Adipocyte (in vitro differentiated cells): ENCODE data around the gene IFT22.
"Not testable (repeated sequence)": the region's sequence is repeated elsewhere in the genome, so short reads cannot be mapped to it uniquely, and the experiment has no call there.

Experiments
- DNase-seq: peaks from one replicate; pipeline ENCODE4 v3.0.0-alpha.2; 2015; ENCODE audit warnings: low read depth
- H3K27me3 ChIP-seq: replicated peaks from 2 replicates; pipeline ENCODE4 v1.7.0; 2013; ENCODE audit warnings: mild to moderate bottlenecking, low read length, moderate library complexity; ENCODE audit not compliant: control insufficient read depth, insufficient read depth
- H3K36me3 ChIP-seq: 2 replicates; pipeline ENCODE4 v1.7.0; 2013; ENCODE audit warnings: low read length, mild to moderate bottlenecking, moderate library complexity; ENCODE audit not compliant: control insufficient read depth, insufficient read depth, severe bottlenecking
- H3K4me1 ChIP-seq: 2 replicates; pipeline ENCODE4 v1.7.0; 2013; ENCODE audit warnings: mild to moderate bottlenecking, low read length, moderate library complexity; ENCODE audit not compliant: control insufficient read depth, insufficient read depth
- H3K4me3 ChIP-seq: 2 replicates; pipeline ENCODE4 v1.7.0; 2013; ENCODE audit warnings: mild to moderate bottlenecking, low read length, moderate library complexity
- H3K9ac ChIP-seq: 2 replicates; pipeline ENCODE4 v1.7.0; 2013; ENCODE audit warnings: mild to moderate bottlenecking, low read length, moderate library complexity
- H3K9me3 ChIP-seq: 2 replicates; pipeline ENCODE4 v1.7.0; 2013; ENCODE audit warnings: mild to moderate bottlenecking, low read length, moderate library complexity; ENCODE audit not compliant: control insufficient read depth

The IFT22 gene

DNA sequence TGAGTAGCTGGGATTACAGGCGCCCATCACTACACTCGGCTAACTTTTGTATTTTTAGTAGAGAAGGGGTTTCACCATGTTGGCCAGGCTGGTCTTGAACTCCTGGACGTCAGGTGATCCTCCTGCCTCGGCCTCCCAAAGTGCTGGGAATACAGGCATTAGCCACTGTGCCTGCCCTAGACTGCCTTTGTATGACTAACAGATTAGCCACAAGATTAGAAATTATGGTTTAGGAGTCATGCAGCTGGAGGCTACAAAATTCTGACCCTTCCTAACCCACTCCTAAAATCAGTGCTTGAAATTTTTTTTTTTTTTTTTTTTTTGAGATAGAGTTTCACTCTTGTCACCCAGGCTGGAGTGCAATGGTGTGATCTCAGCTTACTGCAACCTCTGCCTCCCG, 29.0 kb downstream of the IFT22 start:
- not testable (repeated sequence) for H3K9ac ChIP-seq, H3K36me3 ChIP-seq, DNase-seq, H3K9me3 ChIP-seq, H3K4me1 ChIP-seq, H3K4me3 ChIP-seq
- H3K27me3 ChIP-seq, result peaks cover 48% of the 10 kb centered on the region

DNA sequence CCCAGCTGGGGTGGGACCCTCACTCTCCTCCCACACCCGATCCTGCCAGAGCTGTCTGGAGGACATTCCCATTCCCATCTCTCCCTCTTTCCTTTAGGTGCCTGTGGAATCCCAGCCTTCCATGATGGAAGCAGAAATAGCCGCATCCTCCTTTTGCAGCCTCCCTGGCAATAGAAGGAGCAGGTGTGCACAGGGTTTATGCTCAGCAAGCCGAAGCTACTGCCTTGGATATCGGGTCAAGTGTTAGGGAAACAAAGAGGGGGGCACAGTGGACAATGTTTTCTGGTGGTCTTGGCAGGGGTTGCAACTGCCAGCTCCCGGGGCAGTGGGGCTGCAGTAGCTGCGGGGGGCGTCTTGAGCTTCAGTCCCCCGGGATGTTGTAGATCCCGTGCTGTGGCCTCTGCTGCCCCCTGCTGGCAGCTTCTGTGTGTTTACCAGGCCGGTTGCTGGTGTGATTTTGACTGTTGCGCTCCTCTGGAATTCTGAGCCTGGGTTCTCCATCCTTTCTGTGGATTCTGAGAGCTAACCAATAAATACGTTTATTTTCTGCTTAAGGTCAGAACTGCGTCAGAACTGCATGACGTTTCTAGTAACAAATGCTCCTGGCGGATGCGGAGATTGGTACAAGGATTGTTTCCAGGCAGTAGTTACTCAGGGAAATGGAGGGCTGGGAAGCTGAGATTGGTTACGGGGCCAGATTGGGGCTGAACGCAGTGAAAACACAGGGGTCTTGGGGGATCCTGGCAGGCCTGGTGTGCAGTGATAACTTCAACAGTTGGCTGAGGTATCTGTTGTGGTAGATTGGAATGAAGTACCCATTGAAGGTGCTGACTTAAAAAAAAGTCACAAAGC, 31.2 kb downstream of the IFT22 start:
- H3K4me1 ChIP-seq, H3K9me3 ChIP-seq, H3K9ac ChIP-seq, H3K36me3 ChIP-seq, H3K4me3 ChIP-seq: not testable (repeated sequence)
- peaks cover 46% of the 10 kb centered on the region for H3K27me3 ChIP-seq
- peak; percentile 67 for DNase-seq

DNA sequence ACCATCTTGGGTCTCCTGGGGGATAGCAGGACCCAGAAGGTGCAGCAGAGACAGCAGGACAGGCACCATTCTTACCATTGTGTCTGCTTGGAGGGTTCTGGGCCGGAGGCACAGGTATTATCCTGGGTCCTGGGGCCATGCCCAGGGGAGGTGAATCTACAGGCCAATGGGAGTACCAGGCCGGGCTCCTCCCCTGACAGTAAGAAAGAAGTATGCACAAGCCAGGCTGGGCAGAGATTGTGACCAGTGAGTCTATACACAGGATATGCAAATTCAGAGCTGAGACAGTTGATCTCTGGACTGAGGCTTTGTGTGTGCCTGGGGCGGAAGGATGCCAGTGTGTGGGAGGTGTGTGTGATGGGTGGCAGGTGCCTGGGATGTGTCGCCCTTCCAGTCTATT, 31.9 kb downstream of the IFT22 start:
- not testable (repeated sequence) for H3K36me3 ChIP-seq, H3K9me3 ChIP-seq, H3K4me1 ChIP-seq, H3K4me3 ChIP-seq, H3K9ac ChIP-seq, DNase-seq
- peaks cover 45% of the 10 kb centered on the region for H3K27me3 ChIP-seq

DNA sequence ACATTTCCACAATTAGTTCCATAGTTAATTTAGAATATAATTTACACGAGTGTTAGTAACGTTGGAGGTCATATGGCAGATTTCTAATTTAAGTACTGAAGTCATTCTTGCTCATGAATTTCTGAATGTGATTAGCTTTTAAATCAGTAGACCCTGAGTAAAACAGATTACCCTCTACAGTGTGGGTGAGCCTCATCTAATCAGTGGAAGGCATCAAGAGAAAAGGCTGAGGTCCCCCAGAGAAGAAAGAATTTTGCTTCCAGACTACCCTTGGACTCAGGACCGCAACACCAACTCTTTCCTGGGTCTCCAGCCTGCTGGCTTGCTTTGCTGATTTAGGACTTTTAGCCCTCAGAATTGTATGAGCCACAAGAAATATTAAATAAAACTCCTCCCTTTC, 33.2 kb downstream of the IFT22 start:
- Histone ChIP-seq H3K36me3 (no peaks in the 10 kb centered on the region), H3K4me1 (no peaks in the 10 kb centered on the region), H3K9me3 (peaks cover 9% of the 10 kb centered on the region), H3K4me3 (no peak overlapping the region), H3K27me3 (peaks cover 36% of the 10 kb centered on the region), H3K9ac (no peak overlapping the region)
- no peak for DNase-seq

DNA sequence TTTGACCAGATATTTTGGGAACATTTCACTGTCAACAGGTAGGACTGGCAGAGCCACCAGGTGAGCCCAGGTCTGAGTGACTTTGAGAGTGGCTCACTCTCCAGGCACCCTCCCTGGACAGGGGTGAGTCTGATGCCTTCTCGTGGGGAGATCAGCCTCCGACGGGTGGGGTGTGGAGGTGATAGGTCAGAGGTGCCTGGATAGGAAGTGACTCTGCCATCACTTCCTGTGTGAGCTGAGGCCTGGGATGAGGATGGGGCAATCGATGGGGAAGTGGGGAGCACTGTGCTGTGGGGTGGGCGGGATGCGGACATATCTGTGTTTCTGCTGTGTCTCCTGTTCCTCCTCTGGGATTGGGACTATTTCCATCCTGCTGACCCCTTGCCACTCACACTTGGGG, 34.6 kb downstream of the IFT22 start:
- peaks cover 9% of the 10 kb centered on the region for H3K9me3 ChIP-seq
- no peak overlapping the region for H3K9ac ChIP-seq
- H3K4me3 ChIP-seq, result no peak overlapping the region
- no peaks in the 10 kb centered on the region for H3K36me3 ChIP-seq
- peaks cover 30% of the 10 kb centered on the region for H3K27me3 ChIP-seq
- H3K4me1 ChIP-seq, result no peaks in the 10 kb centered on the region
- no peak for DNase-seq

DNA sequence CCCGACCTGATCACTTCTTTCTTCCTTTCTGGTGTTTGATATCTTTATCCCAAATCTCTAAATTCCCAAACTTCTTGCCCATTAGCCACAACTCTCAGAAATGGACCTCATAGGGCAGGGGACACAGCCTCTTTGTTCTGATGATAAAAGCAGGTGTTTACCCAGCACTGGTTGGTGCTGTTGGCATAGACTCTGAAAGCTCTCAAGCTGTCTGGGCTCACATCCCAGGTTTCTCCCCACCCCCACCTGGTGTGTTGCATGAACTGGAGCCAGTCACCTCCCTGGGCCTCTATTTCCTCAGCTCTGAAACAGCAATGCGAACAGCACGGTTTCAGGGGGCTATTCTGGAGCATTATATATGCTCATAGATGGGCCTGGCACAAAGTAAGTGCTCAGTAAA, 35.7 kb downstream of the IFT22 start:
- not testable (repeated sequence) for H3K9me3 ChIP-seq, H3K4me1 ChIP-seq, H3K4me3 ChIP-seq, H3K36me3 ChIP-seq, H3K9ac ChIP-seq, DNase-seq
- H3K27me3 ChIP-seq, result peaks cover 25% of the 10 kb centered on the region

DNA sequence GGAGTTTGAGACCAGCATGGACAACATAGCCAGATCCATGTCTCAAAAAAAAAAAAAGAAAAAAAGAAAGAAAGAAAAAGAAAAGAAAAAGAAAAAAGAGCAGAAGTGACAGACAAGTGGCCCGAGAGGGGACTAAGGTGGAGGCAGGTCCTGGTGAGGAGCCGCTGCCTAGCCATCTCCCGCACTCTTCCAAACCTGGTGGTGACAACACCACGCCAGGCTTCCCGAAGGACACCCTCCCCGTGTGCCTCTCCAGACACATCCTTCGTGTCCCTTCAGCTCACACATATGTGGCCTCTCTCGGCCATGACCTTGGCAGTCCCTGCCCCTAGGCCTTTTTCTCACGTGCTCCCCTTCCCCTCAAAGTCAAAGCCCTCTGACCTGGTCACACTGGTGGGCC, 36.4 kb downstream of the IFT22 start:
- Histone ChIP-seq H3K27me3 (peaks cover 23% of the 10 kb centered on the region), H3K9ac (no peak overlapping the region), H3K4me3 (no peak overlapping the region), H3K4me1 (no peaks in the 10 kb centered on the region), H3K9me3 (peaks cover 9% of the 10 kb centered on the region), H3K36me3 (no peaks in the 10 kb centered on the region)
- DNase-seq, result no peak

DNA sequence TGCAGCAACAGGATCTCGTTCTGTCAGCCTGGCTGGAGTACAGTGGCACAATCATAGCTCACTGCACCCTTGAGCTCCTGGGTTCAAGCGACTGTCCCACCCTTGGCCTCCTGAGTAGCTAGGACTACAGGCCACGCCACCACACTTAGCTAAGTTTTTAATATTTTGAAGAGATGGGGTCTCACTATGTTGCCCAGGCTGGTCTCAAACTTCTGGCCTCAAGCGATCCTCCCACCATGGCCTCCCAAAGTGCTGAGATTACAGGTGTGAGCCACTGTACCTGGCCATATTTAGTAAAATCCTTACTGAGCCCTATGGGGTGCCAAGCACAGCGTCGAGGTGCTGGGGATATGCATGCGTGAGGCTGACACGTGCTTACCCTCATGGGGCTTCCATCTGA, 40.7 kb downstream of the IFT22 start:
- DNase-seq, H3K9ac ChIP-seq, H3K9me3 ChIP-seq, H3K4me3 ChIP-seq, H3K4me1 ChIP-seq, H3K36me3 ChIP-seq: not testable (repeated sequence)
- peaks cover 30% of the 10 kb centered on the region for H3K27me3 ChIP-seq

DNA sequence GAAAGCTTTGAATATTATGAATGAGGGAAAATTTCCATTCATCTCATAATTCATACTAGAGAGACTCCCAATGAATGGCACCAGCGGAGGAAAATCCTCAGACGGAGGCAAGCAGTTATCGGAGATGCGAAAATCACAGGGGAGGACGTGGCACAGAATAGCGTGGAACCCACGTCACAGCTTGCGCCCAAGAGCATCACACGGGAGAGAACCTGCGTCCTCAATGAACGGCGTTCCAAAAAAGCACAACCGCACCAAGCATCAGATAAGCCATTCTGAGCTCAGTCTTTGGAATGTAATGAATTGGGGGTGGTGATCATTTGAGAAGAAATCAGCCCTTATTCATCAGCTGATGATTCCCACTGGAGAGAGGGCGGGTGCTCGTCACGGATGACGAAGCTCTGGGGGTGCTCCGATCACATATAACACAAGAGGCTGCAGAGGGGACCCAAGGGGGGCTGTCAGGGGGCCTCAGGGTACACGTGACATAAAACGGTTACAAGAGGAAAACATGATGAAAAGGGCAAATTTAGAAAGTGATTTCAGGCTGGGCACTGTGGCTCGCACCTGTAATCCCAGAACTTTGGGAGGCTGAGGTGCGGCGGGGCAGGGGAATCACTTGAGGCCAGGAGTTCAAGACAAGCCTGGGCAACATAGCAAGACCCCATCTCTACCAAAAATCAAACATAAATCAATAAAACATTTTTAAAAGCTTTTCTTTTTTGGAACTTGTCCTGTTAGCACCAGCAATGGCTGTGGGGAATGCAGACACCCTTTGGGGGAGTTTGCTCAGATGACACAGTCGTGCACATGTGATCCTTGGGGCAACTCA, 42.9 kb downstream of the IFT22 start:
- H3K36me3 ChIP-seq, result no peaks in the 10 kb centered on the region
- no peak for DNase-seq
- no peaks in the 10 kb centered on the region for H3K4me1 ChIP-seq
- no peaks in the 10 kb centered on the region for H3K9me3 ChIP-seq
- H3K4me3 ChIP-seq, result no peak overlapping the region
- H3K9ac ChIP-seq, result no peak overlapping the region
- H3K27me3 ChIP-seq, result peaks cover 34% of the 10 kb centered on the region

DNA sequence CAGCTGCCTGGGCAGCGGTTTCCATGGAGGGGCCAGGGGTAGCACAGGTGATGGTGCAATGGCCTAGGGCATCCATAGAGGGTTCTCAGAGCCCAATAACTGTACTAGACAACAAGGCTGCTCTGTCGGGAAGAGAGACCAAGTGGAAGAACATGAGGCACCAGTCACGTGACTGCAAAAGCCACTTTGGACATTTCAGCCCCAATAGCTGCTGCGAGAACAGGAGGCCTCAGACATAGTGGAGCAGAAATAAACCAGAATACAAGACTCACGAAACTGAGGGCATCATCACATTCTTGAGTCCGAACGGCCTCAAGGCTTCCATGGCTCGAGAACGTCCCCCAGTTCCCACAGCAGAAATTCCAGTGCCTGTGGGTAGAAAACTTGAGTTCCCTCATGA, 44.5 kb downstream of the IFT22 start:
- H3K4me3 ChIP-seq, result no peak overlapping the region
- DNase-seq, result no peak
- H3K9me3 ChIP-seq, result no peaks in the 10 kb centered on the region
- peaks cover 45% of the 10 kb centered on the region for H3K27me3 ChIP-seq
- H3K9ac ChIP-seq, result no peak overlapping the region
- no peaks in the 10 kb centered on the region for H3K4me1 ChIP-seq
- H3K36me3 ChIP-seq, result no peaks in the 10 kb centered on the region

DNA sequence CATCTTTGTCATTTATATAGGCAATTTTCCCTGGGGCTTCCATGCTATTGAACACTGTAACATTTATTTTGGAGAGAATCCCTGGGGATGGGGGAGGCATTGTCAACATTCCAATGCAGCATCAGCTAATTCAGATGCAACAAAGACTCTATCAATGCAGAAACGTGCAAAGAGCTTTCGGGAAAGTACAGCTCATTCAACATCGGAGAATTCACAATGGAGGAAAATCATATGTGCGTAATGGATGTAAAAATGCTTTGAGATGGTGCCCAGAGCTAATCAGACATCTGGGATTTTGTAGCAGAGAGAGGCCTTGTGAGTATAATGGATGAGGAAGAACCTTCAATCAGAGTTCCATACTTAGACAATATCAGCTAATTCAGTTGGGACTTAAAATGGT, 48.4 kb downstream of the IFT22 start:
- Histone ChIP-seq H3K9me3 (no peaks in the 10 kb centered on the region), H3K4me3 (no peak overlapping the region), H3K27me3 (peaks cover 28% of the 10 kb centered on the region), H3K9ac (no peak overlapping the region), H3K36me3 (no peaks in the 10 kb centered on the region), H3K4me1 (no peaks in the 10 kb centered on the region)
- no peak for DNase-seq
